OCI-LY1 (cell line): ENCODE results near the gene PDZD2.

Experiments used
- H2AFZ ChIP-seq: fragments of 200-600 bp; sonication (generic), shearing (Covaris generic); 2 replicates; pipeline ENCODE4 v1.6.0; 2014; ENCODE audit warnings: antibody characterized with exemption, mild to moderate bottlenecking, low read length
- H3F3A ChIP-seq: fragments of 200-600 bp; sonication (generic), shearing (Covaris generic); 2 replicates; pipeline ENCODE4 v1.6.0; 2014; ENCODE audit warnings: mild to moderate bottlenecking, antibody characterized with exemption, low read length, moderate library complexity; ENCODE audit not compliant: insufficient read depth
- H3K27ac ChIP-seq: fragments of 200-600 bp; sonication (generic); 2 replicates; pipeline ENCODE4 v1.5.1; 2014; ENCODE audit warnings: low read length, mixed run types, mild to moderate bottlenecking, low read depth; ENCODE audit not compliant: poor library complexity, severe bottlenecking
- H3K27me3 ChIP-seq: fragments of 200-600 bp; sonication (generic); 2 replicates; pipeline ENCODE4 v1.6.0; 2014; ENCODE audit warnings: antibody characterized with exemption, mild to moderate bottlenecking, low read length, moderate library complexity; ENCODE audit not compliant: insufficient read depth
- H3K36me3 ChIP-seq: fragments of 200-600 bp; sonication (generic); 2 replicates; pipeline ENCODE4 v1.6.1; 2014; ENCODE audit warnings: mild to moderate bottlenecking, antibody characterized with exemption, low read length, moderate library complexity, mixed read lengths; ENCODE audit not compliant: insufficient read depth
- H3K4me1 ChIP-seq: fragments of 200-600 bp; sonication (generic); 2 replicates; pipeline ENCODE4 v1.5.1; 2014; ENCODE audit warnings: mild to moderate bottlenecking, low read length, moderate library complexity; ENCODE audit not compliant: insufficient read depth, severe bottlenecking
- H3K4me2 ChIP-seq: fragments of 200-600 bp; sonication (generic), shearing (Covaris generic); 2 replicates; pipeline ENCODE4 v1.6.1; 2014; ENCODE audit warnings: low read length
- H3K4me3 ChIP-seq: fragments of 200-600 bp; sonication (generic); 2 replicates; pipeline ENCODE4 v1.5.1; 2014; ENCODE audit warnings: low read length, low read depth, mild to moderate bottlenecking, mixed read lengths; ENCODE audit not compliant: poor library complexity, severe bottlenecking
- H3K79me2 ChIP-seq: fragments of 200-600 bp; shearing (Covaris generic); 2 replicates; pipeline ENCODE4 v1.6.1; 2016; ENCODE audit warnings: mixed run types, low read length, mixed read lengths; ENCODE audit not compliant: insufficient read depth
- H3K9ac ChIP-seq: fragments of 200-600 bp; sonication (generic), shearing (Covaris generic); 2 replicates; pipeline ENCODE4 v1.6.1; 2014; ENCODE audit warnings: mild to moderate bottlenecking, low read length, mixed read lengths
- H3K9me2 ChIP-seq: fragments of 200-600 bp; sonication (generic), shearing (Covaris generic); 2 replicates; pipeline ENCODE4 v1.6.1; 2014; ENCODE audit warnings: low read depth, mild to moderate bottlenecking, low read length, mixed read lengths
- H3K9me3 ChIP-seq: fragments of 200-600 bp; shearing (Covaris generic); 2 replicates; pipeline ENCODE4 v1.6.1; 2014; ENCODE audit warnings: low read length, mixed read lengths
- H4K20me1 ChIP-seq: fragments of 200-600 bp; sonication (generic), shearing (Covaris generic); 2 replicates; pipeline ENCODE4 v1.6.0; 2016; ENCODE audit warnings: mild to moderate bottlenecking, low read length; ENCODE audit not compliant: insufficient read depth
- CTCF ChIP-seq: fragments of 200-600 bp; sonication (generic), shearing (Covaris generic); IDR thresholded peaks from 2 replicates; pipeline ENCODE4 v1.5.1; 2017; ENCODE audit warnings: mild to moderate bottlenecking, antibody characterized with exemption, low read length, moderate library complexity, mixed read lengths
- EZH2 ChIP-seq: fragments of 200-600 bp; sonication (generic), shearing (Covaris generic); IDR thresholded peaks from 2 replicates; pipeline ENCODE4 v1.8.0; 2017; ENCODE audit warnings: borderline replicate concordance, mixed run types, mild to moderate bottlenecking, antibody characterized with exemption, low read length, moderate library complexity, mixed read lengths

The PDZD2 gene

DNA sequence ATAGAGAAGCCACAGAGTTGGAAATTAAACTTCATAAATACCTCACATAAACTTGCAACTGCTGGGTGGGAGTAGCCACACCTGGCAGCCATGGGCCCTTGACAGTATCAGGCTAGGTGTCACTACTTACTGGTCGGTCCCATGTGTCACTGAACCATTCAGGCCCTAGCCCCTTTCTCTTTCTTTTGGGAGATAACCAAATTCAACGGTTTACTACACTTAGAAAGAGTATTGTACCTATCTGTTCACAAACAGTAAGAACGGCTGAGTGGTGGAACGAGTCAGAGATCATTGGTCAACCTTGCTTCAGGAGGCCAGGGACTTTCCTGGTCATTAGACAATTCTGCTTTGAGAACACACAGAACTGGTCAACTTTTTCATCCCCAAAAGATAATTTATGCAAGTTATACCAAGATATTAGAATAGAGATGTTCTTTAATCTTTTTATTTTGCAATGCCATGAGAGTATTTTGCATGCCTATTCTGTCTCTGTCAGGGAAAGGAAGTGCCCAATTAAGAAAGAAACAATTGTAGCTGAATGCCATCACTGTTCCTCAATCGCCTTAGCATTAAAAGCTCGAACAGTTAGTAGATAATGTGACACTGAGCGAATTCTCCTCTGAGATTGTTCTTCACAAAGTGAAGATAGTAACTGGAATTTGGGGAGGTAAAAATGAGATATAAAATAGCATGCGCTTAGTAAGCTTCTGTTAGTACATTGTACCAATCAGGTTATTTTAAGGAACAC is 484.3 kb downstream of the PDZD2 start:
- H3K9me3 ChIP-seq: no peaks in the 10 kb centered on the region
- no peaks in the 10 kb centered on the region for H4K20me1 ChIP-seq
- no peak for TF ChIP-seq EZH2
- no peak for TF ChIP-seq CTCF
- H3K36me3 ChIP-seq: peaks cover 75% of the 10 kb centered on the region
- H3K79me2 ChIP-seq: peaks cover 4% of the 10 kb centered on the region; the same call in 1 of the 2 replicates
- H3K9ac ChIP-seq: no peak overlapping the region
- H3K9me2 ChIP-seq: no peaks in the 10 kb centered on the region
- no peak overlapping the region for H3K27ac ChIP-seq
- no peaks in the 10 kb centered on the region for H3F3A ChIP-seq
- no peak overlapping the region for H2AFZ ChIP-seq
- no peaks in the 10 kb centered on the region for H3K4me1 ChIP-seq
- H3K4me3 ChIP-seq: no peak overlapping the region
- H3K27me3 ChIP-seq: no peaks in the 10 kb centered on the region
- H3K4me2 ChIP-seq: no peak overlapping the region

DNA sequence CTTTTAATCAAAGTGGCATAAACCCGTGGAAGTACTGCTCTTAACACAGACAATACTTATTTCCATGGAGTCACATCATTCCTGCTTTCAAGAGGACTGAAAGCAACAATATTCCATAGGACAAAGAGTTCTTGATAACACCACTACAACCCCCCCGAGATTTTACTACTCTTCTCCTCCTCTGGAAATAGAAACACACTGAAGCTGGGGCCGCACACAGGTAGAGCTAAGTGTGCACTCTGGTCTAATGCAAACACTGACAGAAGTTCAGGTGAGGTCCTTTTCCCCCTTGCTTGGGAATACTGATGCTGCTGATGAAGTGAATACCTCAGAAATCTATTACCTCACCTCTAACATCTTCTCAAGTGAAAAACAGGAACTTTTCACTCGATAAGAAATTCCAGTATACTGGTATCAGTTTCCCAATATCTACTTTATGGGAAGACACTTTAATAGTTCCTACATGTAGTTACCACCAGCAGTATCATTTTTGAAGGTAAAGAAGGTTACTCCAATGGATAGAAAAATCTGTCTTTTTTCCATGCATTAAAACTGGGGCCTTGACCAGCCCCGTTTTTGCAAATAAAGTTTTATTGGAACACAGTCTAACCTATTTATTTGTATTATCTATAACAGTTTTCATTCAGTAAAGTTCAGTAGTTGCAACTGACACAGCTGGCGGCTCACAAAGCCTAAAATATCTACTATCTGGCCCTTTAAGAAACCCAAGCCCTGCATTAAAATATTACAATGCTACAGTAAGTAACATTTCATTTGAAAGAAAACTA is 485.2 kb downstream of the PDZD2 start:
- H3K9ac ChIP-seq: no peak overlapping the region
- no peak overlapping the region for H3K4me3 ChIP-seq
- H3K9me2 ChIP-seq: no peaks in the 10 kb centered on the region
- no peaks in the 10 kb centered on the region for H3F3A ChIP-seq
- TF ChIP-seq CTCF: no peak
- TF ChIP-seq EZH2: no peak
- peaks cover 77% of the 10 kb centered on the region for H3K36me3 ChIP-seq
- H3K79me2 ChIP-seq: peaks cover 4% of the 10 kb centered on the region
- no peaks in the 10 kb centered on the region for H3K9me3 ChIP-seq
- H3K4me1 ChIP-seq: no peaks in the 10 kb centered on the region
- H3K27me3 ChIP-seq: no peaks in the 10 kb centered on the region
- no peak overlapping the region for H3K4me2 ChIP-seq
- no peak overlapping the region for H2AFZ ChIP-seq
- no peaks in the 10 kb centered on the region for H4K20me1 ChIP-seq
- H3K27ac ChIP-seq: no peak overlapping the region

DNA sequence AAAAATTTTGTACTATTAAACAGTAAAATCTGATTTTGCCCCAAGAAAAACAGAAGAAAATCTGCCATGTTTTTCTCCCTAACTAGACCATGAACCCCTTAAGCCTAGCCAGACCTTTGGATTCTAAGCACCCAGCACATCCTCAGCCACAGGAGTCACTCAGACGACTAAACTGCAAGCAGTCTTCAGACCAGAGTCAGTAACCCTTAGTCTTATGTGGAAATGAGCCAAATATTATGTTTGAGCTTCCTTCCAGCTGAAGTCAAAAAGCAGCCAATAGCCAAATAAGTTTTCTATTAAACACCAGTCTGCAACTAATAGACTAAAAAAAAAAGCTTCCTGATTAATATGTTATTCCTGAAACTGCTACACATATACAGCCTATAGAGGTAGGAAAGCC is 487.8 kb downstream of the PDZD2 start:
- H3K9me3 ChIP-seq: no peaks in the 10 kb centered on the region
- no peaks in the 10 kb centered on the region for H3F3A ChIP-seq
- H2AFZ ChIP-seq: no peak overlapping the region
- no peaks in the 10 kb centered on the region for H3K4me1 ChIP-seq
- H3K9me2 ChIP-seq: no peaks in the 10 kb centered on the region
- H3K27me3 ChIP-seq: no peaks in the 10 kb centered on the region
- TF ChIP-seq EZH2: no peak
- TF ChIP-seq CTCF: no peak
- H3K9ac ChIP-seq: no peak overlapping the region
- H3K36me3 ChIP-seq: peaks cover 62% of the 10 kb centered on the region
- H3K4me2 ChIP-seq: no peak overlapping the region
- H3K79me2 ChIP-seq: peaks cover 4% of the 10 kb centered on the region
- no peaks in the 10 kb centered on the region for H4K20me1 ChIP-seq
- H3K4me3 ChIP-seq: no peak overlapping the region
- no peak overlapping the region for H3K27ac ChIP-seq
